WTC11 (cell line): Measurements from ENCODE around the gene SAMD4A. TPM values are rescaled to one million over a fixed set of nuclear protein-coding genes. Genes with fewer than 3 reads are reported as not detected.
A peak's percentile ranks its signal among the peaks of the same experiment; 100 is the strongest.

Source experiments
- ATAC-seq: fragments of 200-7000 bp; cut with Tn5 transposase; 2 replicates; pipeline ENCODE4 v1.10.0; 2021; ENCODE audit warnings: mild to moderate bottlenecking, moderate library complexity
- CTCF ChIA-PET: fragments of 300-600 bp; sonication (Branson Sonifier 250); formaldehyde crosslinking; loops from one replicate; lab custom pipeline; 2021; ENCODE audit warnings: antibody characterized with exemption; lab: Charles Lee
- POLR2A ChIA-PET: fragments of 350-600 bp; sonication (Branson Sonifier 250); formaldehyde crosslinking; loops from one replicate; lab custom pipeline; 2021; ENCODE audit warnings: antibody characterized with exemption; lab: Charles Lee
- DNase-seq: peaks from one replicate; pipeline ENCODE4 v3.0.0; 2021; ENCODE audit warnings: low spot score
- H3K27ac Mint-ChIP-seq: 2 replicates; pipeline ENCODE4 v1.8.0; 2021; ENCODE audit warnings: mixed read lengths
- H3K27me3 Mint-ChIP-seq: 2 replicates; pipeline ENCODE4 v1.8.0; 2021; ENCODE audit warnings: low read depth, mild to moderate bottlenecking, moderate library complexity, mixed read lengths
- H3K36me3 Mint-ChIP-seq: 2 replicates; pipeline ENCODE4 v1.8.0; 2021; ENCODE audit warnings: mixed read lengths
- H3K4me1 Mint-ChIP-seq: 2 replicates; pipeline ENCODE4 v1.8.0; 2022; ENCODE audit warnings: mixed read lengths
- H3K4me3 Mint-ChIP-seq: 2 replicates; pipeline ENCODE4 v1.8.0; 2021; ENCODE audit warnings: mild to moderate bottlenecking, moderate library complexity, mixed read lengths
- H3K9me3 Mint-ChIP-seq: 2 replicates; pipeline ENCODE4 v1.8.0; 2021; ENCODE audit warnings: mixed read lengths
- CREB1 ChIP-seq: sonication (generic); formaldehyde crosslinking; IDR thresholded peaks from 2 replicates; pipeline ENCODE4 v1.8.0; 2023; ENCODE audit warnings: mild to moderate bottlenecking, missing genetic modification reagents
- E2F4 ChIP-seq: sonication (generic); formaldehyde crosslinking; IDR thresholded peaks from 2 replicates; pipeline ENCODE4 v1.8.1; 2022; ENCODE audit warnings: low read depth, mild to moderate bottlenecking, moderate library complexity, missing genetic modification reagents, borderline replicate concordance
- EMX1 ChIP-seq: fragments of 250-450 bp; sonication (Bioruptor Pico); IDR thresholded peaks from 2 replicates; pipeline ENCODE4 v1.8.0; 2021; ENCODE audit warnings: mild to moderate bottlenecking
- GRHL2 ChIP-seq: fragments of 250-450 bp; sonication (Bioruptor Pico); IDR thresholded peaks from 2 replicates; pipeline ENCODE4 v1.8.0; 2022; ENCODE audit warnings: mild to moderate bottlenecking, moderate library complexity; ENCODE audit not compliant: insufficient replicate concordance, severe bottlenecking
- HMGA2 ChIP-seq: fragments of 250-450 bp; sonication (Bioruptor Pico); IDR thresholded peaks from 2 replicates; pipeline ENCODE4 v1.4.0; 2021; ENCODE audit warnings: mild to moderate bottlenecking, moderate library complexity
- NR3C1 ChIP-seq: sonication (generic); formaldehyde crosslinking; conservative IDR thresholded peaks from 2 replicates; pipeline ENCODE4 v1.8.1; 2023; ENCODE audit warnings: low read depth, mild to moderate bottlenecking, missing genetic modification reagents
- RELA ChIP-seq: sonication (generic); formaldehyde crosslinking; IDR thresholded peaks from 2 replicates; pipeline ENCODE4 v1.8.1; 2022; ENCODE audit warnings: missing genetic modification reagents, mild to moderate bottlenecking, borderline replicate concordance
- TCF7 ChIP-seq: sonication (generic); formaldehyde crosslinking; IDR thresholded peaks from 2 replicates; pipeline ENCODE4 v1.8.0; 2022; ENCODE audit warnings: mild to moderate bottlenecking, low read depth, missing genetic modification reagents, moderate library complexity
- TEAD1 ChIP-seq: sonication (generic); formaldehyde crosslinking; IDR thresholded peaks from 2 replicates; pipeline ENCODE4 v1.8.0; 2022; ENCODE audit warnings: mild to moderate bottlenecking, missing genetic modification reagents
- ZNF138 ChIP-seq: sonication (generic); formaldehyde crosslinking; conservative IDR thresholded peaks from 2 replicates; pipeline ENCODE4 v1.8.1; 2022; ENCODE audit warnings: mild to moderate bottlenecking, moderate library complexity, missing genetic modification reagents
- ZNF232 ChIP-seq: sonication (generic); formaldehyde crosslinking; IDR thresholded peaks from 2 replicates; pipeline ENCODE4 v1.8.0; 2022; ENCODE audit warnings: mild to moderate bottlenecking, missing genetic modification reagents
- ZNF396 ChIP-seq: fragments of 250-450 bp; sonication (Bioruptor Pico); IDR thresholded peaks from 2 replicates; pipeline ENCODE4 v1.8.0; 2021; ENCODE audit warnings: mild to moderate bottlenecking, moderate library complexity, borderline replicate concordance
- total RNA-seq: library from RNA; stranded (reverse); gene quantifications from 3 replicates; pipeline ENCODE4 v1.2.3, GENCODE V29; 2021
- TF ChIP-seq, protein P1 (sequence below): sonication (generic); formaldehyde crosslinking; IDR thresholded peaks from 2 replicates; pipeline ENCODE4 v1.8.1; 2023; ENCODE audit warnings: mild to moderate bottlenecking, missing genetic modification reagents, moderate library complexity
- TF ChIP-seq, protein P2 (sequence below): fragments of 250-450 bp; sonication (Bioruptor Pico); conservative IDR thresholded peaks from 2 replicates; pipeline ENCODE4 v1.9.0; 2021; ENCODE audit warnings: mild to moderate bottlenecking
- TF ChIP-seq, protein P3 (sequence below): sonication (generic); formaldehyde crosslinking; IDR thresholded peaks from 2 replicates; pipeline ENCODE4 v1.8.1; 2023; ENCODE audit warnings: mild to moderate bottlenecking, missing genetic modification reagents
- TF ChIP-seq, protein P4 (sequence below): fragments of 200-600 bp; IDR thresholded peaks from 2 replicates; pipeline ENCODE4 v1.8.0; 2022; ENCODE audit warnings: antibody characterized with exemption
- TF ChIP-seq, protein P5 (sequence below): sonication (generic); formaldehyde crosslinking; IDR thresholded peaks from 2 replicates; pipeline ENCODE4 v1.8.1; 2023; ENCODE audit warnings: mild to moderate bottlenecking, moderate library complexity, missing genetic modification reagents

SAMD4A gene
- total RNA-seq, 1 experiment from 2014 or later = 6.0 TPM

- TF ChIP-seq ZNF396 (CRISPR knock-in tag) (no peak), RELA (no peak), ZNF232 (CRISPR knock-in tag) (no peak), ZNF138 (CRISPR knock-in tag) (no peak)
- TF ChIP-seq, protein P1, sequence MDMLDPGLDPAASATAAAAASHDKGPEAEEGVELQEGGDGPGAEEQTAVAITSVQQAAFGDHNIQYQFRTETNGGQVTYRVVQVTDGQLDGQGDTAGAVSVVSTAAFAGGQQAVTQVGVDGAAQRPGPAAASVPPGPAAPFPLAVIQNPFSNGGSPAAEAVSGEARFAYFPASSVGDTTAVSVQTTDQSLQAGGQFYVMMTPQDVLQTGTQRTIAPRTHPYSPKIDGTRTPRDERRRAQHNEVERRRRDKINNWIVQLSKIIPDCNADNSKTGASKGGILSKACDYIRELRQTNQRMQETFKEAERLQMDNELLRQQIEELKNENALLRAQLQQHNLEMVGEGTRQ = no peak
- TF ChIP-seq, protein P2, sequence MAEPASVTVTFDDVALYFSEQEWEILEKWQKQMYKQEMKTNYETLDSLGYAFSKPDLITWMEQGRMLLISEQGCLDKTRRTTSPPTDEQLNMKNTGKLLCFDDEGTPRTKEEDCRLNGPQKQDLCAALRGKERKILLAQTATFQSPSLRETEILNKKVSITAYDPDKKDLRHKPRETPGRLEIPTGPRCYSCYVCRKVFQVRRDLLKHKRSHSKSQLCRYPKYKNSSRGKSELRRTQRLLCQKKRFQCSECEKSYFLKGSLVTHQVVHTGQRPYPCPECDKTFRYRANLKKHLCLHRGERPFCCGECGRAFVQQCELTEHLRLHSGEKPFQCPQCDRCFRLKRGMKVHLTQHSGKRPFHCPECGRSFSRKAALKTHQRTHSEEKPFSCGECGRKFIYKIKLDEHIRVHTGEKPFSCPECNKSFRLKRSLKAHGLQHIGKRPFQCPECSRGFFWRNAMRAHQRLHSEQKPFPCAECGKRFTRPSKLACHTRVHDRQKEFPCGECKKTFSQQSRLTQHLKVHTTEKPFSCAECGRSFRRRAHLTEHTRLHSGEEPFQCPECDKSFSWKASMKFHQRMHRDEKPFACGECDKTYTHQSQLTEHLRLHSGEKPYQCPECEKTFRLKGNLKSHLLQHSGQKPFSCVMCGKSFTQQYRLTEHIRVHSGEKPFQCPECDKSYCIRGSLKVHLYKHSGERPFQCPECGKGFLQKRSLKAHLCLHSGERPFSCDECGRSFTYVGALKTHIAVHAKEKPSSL = no peak
These were observed 84.7 kb downstream of the SAMD4A start (continued) for GRCh38 chr14:54651649-54652048.

DNA sequence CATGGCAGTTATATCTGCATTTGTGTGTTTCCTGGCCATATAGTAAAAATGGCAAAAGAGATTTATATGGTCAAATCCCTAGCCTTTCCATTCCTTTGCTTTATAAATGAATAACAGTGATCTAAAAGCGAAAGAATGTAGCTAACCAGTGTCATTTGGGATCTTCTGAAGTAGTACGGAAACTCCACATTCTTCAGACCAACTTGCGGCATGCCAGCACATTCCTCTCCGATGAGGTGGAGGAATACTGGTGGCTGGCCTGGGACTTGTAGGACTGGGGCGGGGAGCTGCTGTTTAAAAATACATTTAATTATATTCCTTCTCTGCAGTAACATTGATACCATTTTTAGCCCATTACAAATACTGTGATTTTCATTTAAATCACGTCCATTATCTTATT lies 85.3 kb downstream of the SAMD4A start:
- Mint-ChIP-seq H3K36me3 (no peaks in the 10 kb centered on the region), H3K27ac (peak overlapping the region; percentile 93), H3K4me1 (peaks cover 36% of the 10 kb centered on the region), H3K27me3 (no peaks in the 10 kb centered on the region), H3K4me3 (no peak overlapping the region), H3K9me3 (no peaks in the 10 kb centered on the region)
- DNase-seq = peak; percentile 59
- TF ChIP-seq EMX1 (CRISPR knock-in tag) (no peak), GRHL2 (CRISPR knock-in tag) (no peak), TCF7 (CRISPR knock-in tag) (no peak), NR3C1 (CRISPR knock-in tag) (no peak)
- TF ChIP-seq, protein P3, sequence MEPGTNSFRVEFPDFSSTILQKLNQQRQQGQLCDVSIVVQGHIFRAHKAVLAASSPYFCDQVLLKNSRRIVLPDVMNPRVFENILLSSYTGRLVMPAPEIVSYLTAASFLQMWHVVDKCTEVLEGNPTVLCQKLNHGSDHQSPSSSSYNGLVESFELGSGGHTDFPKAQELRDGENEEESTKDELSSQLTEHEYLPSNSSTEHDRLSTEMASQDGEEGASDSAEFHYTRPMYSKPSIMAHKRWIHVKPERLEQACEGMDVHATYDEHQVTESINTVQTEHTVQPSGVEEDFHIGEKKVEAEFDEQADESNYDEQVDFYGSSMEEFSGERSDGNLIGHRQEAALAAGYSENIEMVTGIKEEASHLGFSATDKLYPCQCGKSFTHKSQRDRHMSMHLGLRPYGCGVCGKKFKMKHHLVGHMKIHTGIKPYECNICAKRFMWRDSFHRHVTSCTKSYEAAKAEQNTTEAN (CRISPR knock-in tag) = no peak
- POLR2A ChIA-PET = interaction anchor here (1.1 kb wide), 1 partner anchor 86 kb away, joined by 3 read pairs; no protein-coding TSS in a partner anchor
- CTCF ChIA-PET = interaction anchor here (0.9 to 1.0 kb wide), 3 partner anchors 9 to 86 kb away, joined by 3 read pairs; no protein-coding TSS in a partner anchor
- ATAC-seq = peak; percentile 98

DNA sequence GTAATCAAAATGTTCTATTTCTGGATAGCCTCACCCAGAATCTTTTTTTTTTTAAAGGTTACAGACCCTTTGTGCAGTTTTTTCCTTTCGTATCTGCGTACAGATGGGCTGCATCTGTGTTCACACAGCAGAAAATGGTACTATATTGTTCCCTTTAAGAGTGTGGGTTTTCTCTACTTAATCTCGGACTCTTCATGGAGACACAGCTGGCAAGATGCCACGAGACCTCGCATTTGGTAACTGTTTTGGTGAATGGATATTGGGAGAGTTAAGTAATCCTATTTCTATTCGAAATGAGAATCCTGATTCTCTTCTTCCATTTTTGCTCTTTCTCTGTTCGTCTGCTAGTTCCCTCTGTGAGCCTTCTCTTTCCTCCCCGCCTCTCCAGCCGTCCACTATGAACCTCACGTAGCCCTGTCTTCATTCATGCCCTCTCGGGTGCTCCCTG lies 85.7 kb downstream of the SAMD4A start:
- no peak for DNase-seq
- no peak for TF ChIP-seq HMGA2 (CRISPR knock-in tag)
- TF ChIP-seq E2F4 = no peak
- TF ChIP-seq, protein P4, sequence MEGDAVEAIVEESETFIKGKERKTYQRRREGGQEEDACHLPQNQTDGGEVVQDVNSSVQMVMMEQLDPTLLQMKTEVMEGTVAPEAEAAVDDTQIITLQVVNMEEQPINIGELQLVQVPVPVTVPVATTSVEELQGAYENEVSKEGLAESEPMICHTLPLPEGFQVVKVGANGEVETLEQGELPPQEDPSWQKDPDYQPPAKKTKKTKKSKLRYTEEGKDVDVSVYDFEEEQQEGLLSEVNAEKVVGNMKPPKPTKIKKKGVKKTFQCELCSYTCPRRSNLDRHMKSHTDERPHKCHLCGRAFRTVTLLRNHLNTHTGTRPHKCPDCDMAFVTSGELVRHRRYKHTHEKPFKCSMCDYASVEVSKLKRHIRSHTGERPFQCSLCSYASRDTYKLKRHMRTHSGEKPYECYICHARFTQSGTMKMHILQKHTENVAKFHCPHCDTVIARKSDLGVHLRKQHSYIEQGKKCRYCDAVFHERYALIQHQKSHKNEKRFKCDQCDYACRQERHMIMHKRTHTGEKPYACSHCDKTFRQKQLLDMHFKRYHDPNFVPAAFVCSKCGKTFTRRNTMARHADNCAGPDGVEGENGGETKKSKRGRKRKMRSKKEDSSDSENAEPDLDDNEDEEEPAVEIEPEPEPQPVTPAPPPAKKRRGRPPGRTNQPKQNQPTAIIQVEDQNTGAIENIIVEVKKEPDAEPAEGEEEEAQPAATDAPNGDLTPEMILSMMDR = no peak
- TF ChIP-seq CREB1 (CRISPR knock-in tag) = no peak
- TF ChIP-seq, protein P5, sequence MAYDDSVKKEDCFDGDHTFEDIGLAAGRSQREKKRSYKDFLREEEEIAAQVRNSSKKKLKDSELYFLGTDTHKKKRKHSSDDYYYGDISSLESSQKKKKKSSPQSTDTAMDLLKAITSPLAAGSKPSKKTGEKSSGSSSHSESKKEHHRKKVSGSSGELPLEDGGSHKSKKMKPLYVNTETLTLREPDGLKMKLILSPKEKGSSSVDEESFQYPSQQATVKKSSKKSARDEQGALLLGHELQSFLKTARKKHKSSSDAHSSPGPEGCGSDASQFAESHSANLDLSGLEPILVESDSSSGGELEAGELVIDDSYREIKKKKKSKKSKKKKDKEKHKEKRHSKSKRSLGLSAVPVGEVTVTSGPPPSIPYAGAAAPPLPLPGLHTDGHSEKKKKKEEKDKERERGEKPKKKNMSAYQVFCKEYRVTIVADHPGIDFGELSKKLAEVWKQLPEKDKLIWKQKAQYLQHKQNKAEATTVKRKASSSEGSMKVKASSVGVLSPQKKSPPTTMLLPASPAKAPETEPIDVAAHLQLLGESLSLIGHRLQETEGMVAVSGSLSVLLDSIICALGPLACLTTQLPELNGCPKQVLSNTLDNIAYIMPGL (CRISPR knock-in tag) = no peak
- no peak for TF ChIP-seq TEAD1 (CRISPR knock-in tag)
- TF ChIP-seq, all 79 proteins: peak for 0
- no peaks in the 10 kb centered on the region; the same call in 1 of the 2 replicates for H3K27me3 Mint-ChIP-seq
- POLR2A ChIA-PET = interaction anchor here (1.1 kb wide), 1 partner anchor 87 kb away, joined by 3 read pairs; no protein-coding TSS in a partner anchor
- CTCF ChIA-PET = interaction anchor here (0.9 to 1.0 kb wide), 3 partner anchors 9 to 87 kb away, joined by 3 read pairs; no protein-coding TSS in a partner anchor
- no peak for ATAC-seq
- H3K27ac Mint-ChIP-seq = peak overlapping the region; percentile 93
- H3K4me3 Mint-ChIP-seq = no peak overlapping the region
- H3K36me3 Mint-ChIP-seq = no peaks in the 10 kb centered on the region
- H3K9me3 Mint-ChIP-seq = no peaks in the 10 kb centered on the region
- H3K4me1 Mint-ChIP-seq = peaks cover 36% of the 10 kb centered on the region
